ENCODE measurements around the gene RGS10.

DNA sequence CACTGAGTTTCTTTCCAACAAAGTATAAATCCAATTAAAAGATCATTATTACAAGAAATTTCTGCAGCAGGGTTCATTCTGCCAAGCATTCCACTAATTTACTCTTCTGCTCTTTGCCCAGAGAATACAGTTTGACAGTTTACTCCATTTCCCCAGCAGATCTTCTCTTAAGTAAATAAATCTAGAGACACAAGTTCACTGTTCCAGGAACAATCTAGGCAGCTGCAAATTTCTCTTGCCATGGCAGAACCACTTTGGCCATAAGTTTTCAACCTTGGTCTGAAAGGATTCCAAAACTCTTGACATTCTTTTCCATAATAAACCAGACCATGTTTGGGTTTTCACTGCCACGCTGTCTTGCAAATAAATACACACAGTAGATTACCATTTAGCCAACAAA lies 11.5 kb downstream of the RGS10 start:
- TF ChIP-seq FOXJ2 (tag; IDR thresholded peaks at IDR 0.05) = no peak
- TF ChIP-seq, protein P1, sequence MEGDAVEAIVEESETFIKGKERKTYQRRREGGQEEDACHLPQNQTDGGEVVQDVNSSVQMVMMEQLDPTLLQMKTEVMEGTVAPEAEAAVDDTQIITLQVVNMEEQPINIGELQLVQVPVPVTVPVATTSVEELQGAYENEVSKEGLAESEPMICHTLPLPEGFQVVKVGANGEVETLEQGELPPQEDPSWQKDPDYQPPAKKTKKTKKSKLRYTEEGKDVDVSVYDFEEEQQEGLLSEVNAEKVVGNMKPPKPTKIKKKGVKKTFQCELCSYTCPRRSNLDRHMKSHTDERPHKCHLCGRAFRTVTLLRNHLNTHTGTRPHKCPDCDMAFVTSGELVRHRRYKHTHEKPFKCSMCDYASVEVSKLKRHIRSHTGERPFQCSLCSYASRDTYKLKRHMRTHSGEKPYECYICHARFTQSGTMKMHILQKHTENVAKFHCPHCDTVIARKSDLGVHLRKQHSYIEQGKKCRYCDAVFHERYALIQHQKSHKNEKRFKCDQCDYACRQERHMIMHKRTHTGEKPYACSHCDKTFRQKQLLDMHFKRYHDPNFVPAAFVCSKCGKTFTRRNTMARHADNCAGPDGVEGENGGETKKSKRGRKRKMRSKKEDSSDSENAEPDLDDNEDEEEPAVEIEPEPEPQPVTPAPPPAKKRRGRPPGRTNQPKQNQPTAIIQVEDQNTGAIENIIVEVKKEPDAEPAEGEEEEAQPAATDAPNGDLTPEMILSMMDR (IDR thresholded peaks at IDR 0.05 in 2 of 3, conservative IDR thresholded peaks at IDR 0.05 in 1 of 3; ENCODE audit: insufficient read depth in 2 of 3, low read depth in 1 of 3, low read length in 3 of 3) = no peak
- TF ChIP-seq NFATC3 (IDR thresholded peaks at IDR 0.05) = no peak
- no peak for TF ChIP-seq FOXM1 (IDR thresholded peaks at IDR 0.05; ENCODE audit: low read depth)
- TF ChIP-seq FOXM1 (CRISPR knock-in tag; IDR thresholded peaks at IDR 0.05; ENCODE audit: low read depth) = no peak
- no peak for TF ChIP-seq EZH2 (IDR thresholded peaks at IDR 0.05; ENCODE audit: borderline replicate concordance, low read depth, low read length)
- no peak for TF ChIP-seq RFX5 (IDR thresholded peaks at IDR 0.05; ENCODE audit: low read depth, low read length)
